Epithelial cell of esophagus (primary cell): ENCODE measurements around the gene EVX1.

Source experiments
- DNase-seq: peaks from one replicate; pipeline ENCODE4 v3.0.0; 2010; ENCODE audit warnings: low read depth
- H3K4me3 ChIP-seq: 2 replicates; pipeline ENCODE4 v1.5.1; 2011; ENCODE audit warnings: mild to moderate bottlenecking, low read length, control low read depth
- TF ChIP-seq, protein P1 (sequence below): IDR thresholded peaks from 2 replicates; pipeline ENCODE4 v1.5.1; 2011; ENCODE audit warnings: low read depth, mild to moderate bottlenecking, low read length, control low read depth, inconsistent platforms; ENCODE audit not compliant: insufficient read depth; ENCODE audit errors: missing control alignments

Gene EVX1

DNA sequence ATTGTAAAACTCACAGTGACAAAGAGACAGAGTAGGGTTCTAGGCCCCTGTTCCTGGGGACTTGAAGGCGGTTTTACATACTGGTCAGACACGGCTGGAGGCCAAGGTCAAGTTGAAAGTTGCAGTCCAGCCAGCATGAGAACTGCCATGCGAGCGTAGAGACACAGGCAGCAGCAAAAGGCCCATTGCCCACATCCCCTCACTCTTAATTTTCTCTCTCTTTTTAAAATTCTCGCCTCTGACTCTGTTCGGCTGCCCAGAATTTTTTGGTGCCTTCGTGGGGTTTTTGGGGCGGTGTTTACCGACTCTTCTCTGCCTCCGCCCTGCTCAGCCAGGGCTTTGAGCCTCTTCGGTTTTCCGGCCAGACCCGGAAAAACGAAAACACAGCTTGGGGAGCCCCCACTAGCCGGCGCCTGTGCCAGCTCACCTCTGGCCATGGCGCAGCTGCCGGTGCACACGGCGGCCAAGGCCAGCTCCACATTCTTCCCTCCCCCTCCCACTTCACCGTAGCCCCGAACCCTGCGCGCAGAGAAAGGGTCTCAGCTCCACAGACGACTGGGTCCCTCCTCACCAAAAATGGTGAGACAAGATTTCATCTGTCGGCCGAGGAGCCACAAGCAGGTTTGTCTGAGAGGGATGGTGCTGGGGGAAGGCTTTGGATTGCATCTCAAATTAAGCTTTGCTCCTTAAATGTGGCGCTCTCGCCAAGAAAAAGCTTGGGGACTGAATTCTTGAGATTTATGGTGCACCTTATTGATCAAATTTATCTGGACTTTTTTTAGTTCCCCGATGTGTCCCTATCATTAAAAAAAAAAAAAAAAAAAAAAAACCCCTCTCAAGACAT is 40.4 kb upstream of the EVX1 start:
- DNase-seq, result no peak
- TF ChIP-seq, protein P1, sequence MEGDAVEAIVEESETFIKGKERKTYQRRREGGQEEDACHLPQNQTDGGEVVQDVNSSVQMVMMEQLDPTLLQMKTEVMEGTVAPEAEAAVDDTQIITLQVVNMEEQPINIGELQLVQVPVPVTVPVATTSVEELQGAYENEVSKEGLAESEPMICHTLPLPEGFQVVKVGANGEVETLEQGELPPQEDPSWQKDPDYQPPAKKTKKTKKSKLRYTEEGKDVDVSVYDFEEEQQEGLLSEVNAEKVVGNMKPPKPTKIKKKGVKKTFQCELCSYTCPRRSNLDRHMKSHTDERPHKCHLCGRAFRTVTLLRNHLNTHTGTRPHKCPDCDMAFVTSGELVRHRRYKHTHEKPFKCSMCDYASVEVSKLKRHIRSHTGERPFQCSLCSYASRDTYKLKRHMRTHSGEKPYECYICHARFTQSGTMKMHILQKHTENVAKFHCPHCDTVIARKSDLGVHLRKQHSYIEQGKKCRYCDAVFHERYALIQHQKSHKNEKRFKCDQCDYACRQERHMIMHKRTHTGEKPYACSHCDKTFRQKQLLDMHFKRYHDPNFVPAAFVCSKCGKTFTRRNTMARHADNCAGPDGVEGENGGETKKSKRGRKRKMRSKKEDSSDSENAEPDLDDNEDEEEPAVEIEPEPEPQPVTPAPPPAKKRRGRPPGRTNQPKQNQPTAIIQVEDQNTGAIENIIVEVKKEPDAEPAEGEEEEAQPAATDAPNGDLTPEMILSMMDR, result no peak
- H3K4me3 ChIP-seq, result no peak overlapping the region

DNA sequence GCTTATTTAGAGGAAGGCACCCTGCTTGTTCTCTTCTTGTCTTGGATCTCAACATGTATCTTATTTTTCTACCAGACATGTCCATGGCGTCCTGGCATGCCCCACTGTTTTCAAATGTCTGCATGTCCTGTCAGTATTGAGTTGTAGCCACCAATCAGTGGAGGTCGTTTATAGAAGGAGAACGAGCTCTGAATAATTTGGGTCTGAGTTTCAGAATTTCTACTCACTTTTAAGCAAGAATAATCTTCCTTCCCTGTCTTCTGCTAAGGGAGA is 39.8 kb upstream of the EVX1 start:
- TF ChIP-seq, protein P1, result no peak
- DNase-seq, result no peak
- no peak overlapping the region for H3K4me3 ChIP-seq

- H3K4me3 ChIP-seq, result no peak overlapping the region
Measured at GRCh38 chr7:27203365-27203953, 39.1 kb upstream of the EVX1 start.

DNA sequence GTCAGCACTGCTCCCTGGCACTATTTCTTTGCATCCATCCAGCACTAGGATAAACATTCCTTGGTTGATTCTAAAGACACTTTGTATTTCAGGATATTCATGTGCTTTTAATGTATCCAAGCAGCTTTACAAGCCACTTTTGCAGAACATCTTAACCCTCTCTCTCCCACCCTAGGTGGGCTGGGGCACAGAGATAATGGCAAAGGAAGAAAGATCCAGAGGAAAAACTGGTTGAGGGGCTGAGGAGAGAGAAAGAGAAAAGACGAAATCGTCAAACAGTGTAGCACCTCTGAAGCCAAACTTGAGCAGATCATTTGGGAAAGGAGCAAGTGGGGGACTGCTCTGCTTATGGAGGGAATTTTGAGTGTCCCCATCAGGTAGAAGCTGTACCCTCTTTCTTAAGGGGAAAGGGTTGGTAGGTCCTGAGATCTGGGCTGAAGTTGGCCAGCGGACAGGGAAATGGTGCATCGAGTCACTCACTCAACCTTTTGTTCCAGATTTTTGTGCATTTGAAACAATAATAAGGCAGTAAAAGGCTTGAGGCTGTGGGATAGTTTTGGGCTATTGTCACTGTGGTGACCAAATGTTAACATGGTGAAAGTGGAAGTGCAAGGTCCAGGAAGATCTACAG is 38.5 kb upstream of the EVX1 start:
- DNase-seq, result no peak
- no peak overlapping the region for H3K4me3 ChIP-seq
- TF ChIP-seq, protein P1, result no peak

More at GRCh38 chr7:27203365-27203953, 39.1 kb upstream of the EVX1 start:
- TF ChIP-seq, protein P1, result no peak
- DNase-seq, result no peak

DNA sequence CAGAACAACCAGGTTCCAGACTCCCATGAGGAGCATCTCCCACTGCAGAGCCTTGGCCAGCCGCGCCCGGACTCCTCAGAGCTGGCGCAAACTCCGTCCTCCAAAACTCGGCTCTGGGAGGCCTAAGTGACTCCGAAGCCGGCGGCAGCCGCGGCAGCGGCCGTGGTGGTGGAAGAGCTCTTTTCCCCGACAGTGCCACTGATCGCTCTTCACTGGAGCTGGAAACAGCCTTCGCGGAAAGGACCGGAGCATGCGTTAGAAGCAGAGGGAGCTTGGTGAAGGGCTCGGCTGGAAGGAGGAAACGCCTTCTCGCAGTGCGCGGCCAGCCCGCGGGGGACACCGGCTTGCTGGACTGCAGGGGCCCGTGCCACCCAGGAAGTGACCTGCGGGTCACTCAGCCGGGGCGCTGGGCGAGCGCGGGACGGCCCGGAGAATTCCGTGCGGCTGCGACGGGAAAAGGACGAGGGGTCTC is 37.7 kb upstream of the EVX1 start:
- TF ChIP-seq, protein P1, result no peak
- no peak for DNase-seq
- no peak overlapping the region for H3K4me3 ChIP-seq

DNA sequence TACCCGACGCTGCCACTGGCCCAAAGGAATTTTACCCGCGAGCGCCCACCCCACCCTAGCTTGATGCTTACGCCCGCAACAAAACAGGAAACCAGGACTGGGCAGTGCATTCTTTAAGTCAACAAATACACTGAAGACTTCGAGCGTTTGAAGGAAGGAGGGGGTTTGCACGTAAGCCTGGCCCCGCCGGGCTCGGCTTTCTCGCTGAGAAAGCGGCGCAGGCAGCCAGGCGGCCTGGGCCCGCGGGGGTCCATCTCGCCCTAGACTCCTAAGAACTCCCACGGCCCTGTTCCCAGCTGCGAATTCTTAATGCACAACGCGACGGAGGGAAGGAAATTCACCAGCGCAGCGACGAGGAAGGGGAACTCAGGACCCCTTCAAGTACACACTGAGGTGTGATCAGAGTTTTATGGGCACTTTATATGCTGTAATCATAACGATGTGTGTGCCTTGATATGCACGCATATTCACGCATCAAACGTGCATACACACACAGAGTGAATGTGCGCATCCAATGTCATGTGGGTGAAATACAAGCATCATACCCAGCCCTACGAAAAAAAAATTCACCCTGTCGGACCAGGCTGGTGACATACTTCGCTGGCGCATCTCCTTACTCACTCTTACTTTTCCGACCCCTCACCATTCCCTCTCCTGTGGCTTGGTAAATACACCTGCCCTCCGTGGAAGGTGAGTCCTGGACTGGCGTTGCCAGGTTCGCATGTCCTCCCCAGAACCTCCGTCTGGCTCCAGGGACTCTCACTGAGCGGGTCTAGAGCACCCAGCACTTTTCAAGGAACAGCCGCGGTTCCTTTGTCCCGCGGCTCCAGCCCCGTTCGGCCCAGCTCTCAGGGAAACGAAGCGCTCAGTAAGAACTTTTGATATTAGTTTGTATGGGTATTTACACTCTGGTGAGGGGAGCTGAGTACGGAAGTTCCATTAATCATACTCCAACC is 37.0 kb upstream of the EVX1 start:
- TF ChIP-seq, protein P1, result no peak
- no peak for DNase-seq
- no peak overlapping the region for H3K4me3 ChIP-seq
